ENCODE data around the gene RBKS. TPM values are rescaled to one million over a fixed set of nuclear protein-coding genes. Genes with fewer than 3 reads are reported as not detected.

Gene RBKS
- total RNA-seq, 4 donors from 2014 or later: 1.5 to 3.1 (median 2.1) TPM

GRCh38 chr2:27842894-27843293 is 47.3 kb downstream of the RBKS start:
- TF ChIP-seq CTCF (IDR thresholded peaks at IDR 0.05; ENCODE audit: low read depth): no peak

GRCh38 chr2:27839022-27839618 is 51.1 kb downstream of the RBKS start:
- no peak for TF ChIP-seq CTCF (IDR thresholded peaks at IDR 0.05; ENCODE audit: low read depth)

GRCh38 chr2:27838502-27838901 is 51.7 kb downstream of the RBKS start:
- no peak for TF ChIP-seq CTCF (IDR thresholded peaks at IDR 0.05; ENCODE audit: low read depth)

GRCh38 chr2:27833931-27834330 is 56.3 kb downstream of the RBKS start:
- no peak for TF ChIP-seq CTCF (IDR thresholded peaks at IDR 0.05; ENCODE audit: low read depth)

- no peak for TF ChIP-seq CTCF (IDR thresholded peaks at IDR 0.05; ENCODE audit: low read depth)
These were observed 57.8 kb downstream of the RBKS start for GRCh38 chr2:27832396-27832795.

- TF ChIP-seq CTCF (IDR thresholded peaks at IDR 0.05; ENCODE audit: low read depth): no peak
These were observed 58.7 kb downstream of the RBKS start for GRCh38 chr2:27831279-27832050.

GRCh38 chr2:27830656-27831055 is 59.5 kb downstream of the RBKS start:
- TF ChIP-seq CTCF (IDR thresholded peaks at IDR 0.05; ENCODE audit: low read depth): no peak
